H9 (cell line): ENCODE data around the gene GNPDA1. TPM values are rescaled to one million over a fixed set of nuclear protein-coding genes. Genes with fewer than 3 reads are reported as not detected.

Experiments
- DNase-seq: peaks from one replicate; pipeline ENCODE4 v3.0.0-alpha.2; 2017
- H2AFZ ChIP-seq: one replicate; pipeline ENCODE4 v1.6.1; 2013; ENCODE audit warnings: mild to moderate bottlenecking, low read length, control low read depth, moderate library complexity
- H2AK5ac ChIP-seq: 2 replicates; pipeline ENCODE4 v1.6.1; 2013; ENCODE audit warnings: low read length, control low read depth, mixed read lengths; ENCODE audit not compliant: insufficient read length
- H2BK120ac ChIP-seq: one replicate; pipeline ENCODE4 v1.6.1; 2013; ENCODE audit warnings: low read depth, mild to moderate bottlenecking, low read length, control low read depth, inconsistent platforms; ENCODE audit not compliant: poor library complexity, severe bottlenecking
- H2BK12ac ChIP-seq: 2 replicates; pipeline ENCODE4 v1.6.1; 2013; ENCODE audit warnings: low read length, control low read depth, mixed read lengths, low read depth; ENCODE audit not compliant: insufficient read length
- H2BK15ac ChIP-seq: 2 replicates; pipeline ENCODE4 v1.6.1; 2013; ENCODE audit warnings: low read depth, low read length, control low read depth
- H2BK20ac ChIP-seq: one replicate; pipeline ENCODE4 v1.6.1; 2013; ENCODE audit warnings: low read depth, mild to moderate bottlenecking, low read length, control low read depth, inconsistent platforms; ENCODE audit not compliant: poor library complexity, severe bottlenecking
- H2BK5ac ChIP-seq: 2 replicates; pipeline ENCODE4 v1.6.1; 2013; ENCODE audit warnings: low read length, control low read depth, mixed read lengths; ENCODE audit not compliant: insufficient read length
- H3K14ac ChIP-seq: 2 replicates; pipeline ENCODE4 v1.6.1; 2013; ENCODE audit warnings: low read length, control low read depth; ENCODE audit not compliant: insufficient read depth
- H3K18ac ChIP-seq: 2 replicates; pipeline ENCODE4 v1.6.1; 2013; ENCODE audit warnings: low read depth, mild to moderate bottlenecking, mixed read lengths, low read length, control low read depth; ENCODE audit not compliant: insufficient read length
- H3K23ac ChIP-seq: 2 replicates; pipeline ENCODE4 v1.6.1; 2013; ENCODE audit warnings: low read length, control low read depth, mixed read lengths, low read depth; ENCODE audit not compliant: insufficient read length
- H3K23me2 ChIP-seq: 2 replicates; pipeline ENCODE4 v1.6.1; 2013; ENCODE audit warnings: low read depth, mild to moderate bottlenecking, mixed read lengths, low read length, control low read depth; ENCODE audit not compliant: insufficient read length, poor library complexity, severe bottlenecking
- H3K27ac ChIP-seq: 2 replicates; pipeline ENCODE4 v1.5.1; 2013; ENCODE audit warnings: low read length, control low read depth, mixed read lengths, low read depth; ENCODE audit not compliant: insufficient read length
- H3K27me3 ChIP-seq: 2 replicates; pipeline ENCODE4 v1.6.1; 2013; ENCODE audit warnings: low read length, control low read depth, inconsistent platforms; ENCODE audit not compliant: insufficient read depth
- H3K4ac ChIP-seq: 2 replicates; pipeline ENCODE4 v1.6.1; 2013; ENCODE audit warnings: low read depth, mild to moderate bottlenecking, control low read depth, inconsistent platforms, low read length, moderate library complexity
- H3K4me1 ChIP-seq: 2 replicates; pipeline ENCODE4 v1.6.1; 2013; ENCODE audit warnings: low read length, control low read depth, inconsistent platforms; ENCODE audit not compliant: insufficient read depth
- H3K4me2 ChIP-seq: 2 replicates; pipeline ENCODE4 v1.6.1; 2013; ENCODE audit warnings: low read length, control low read depth, mixed read lengths; ENCODE audit not compliant: insufficient read length, insufficient read depth
- H3K56ac ChIP-seq: 2 replicates; pipeline ENCODE4 v1.6.1; 2013; ENCODE audit warnings: low read depth, mild to moderate bottlenecking, mixed read lengths, low read length, control low read depth; ENCODE audit not compliant: insufficient read length
- H3K79me1 ChIP-seq: 2 replicates; pipeline ENCODE4 v1.6.1; 2013; ENCODE audit warnings: low read depth, mild to moderate bottlenecking, moderate library complexity, low read length, control low read depth, inconsistent platforms; ENCODE audit not compliant: insufficient read depth, poor library complexity, severe bottlenecking
- H3K79me2 ChIP-seq: 2 replicates; pipeline ENCODE4 v1.6.1; 2013; ENCODE audit warnings: low read length, control low read depth, inconsistent platforms; ENCODE audit not compliant: insufficient read depth
- H3K9ac ChIP-seq: 2 replicates; pipeline ENCODE4 v1.6.1; 2013; ENCODE audit warnings: low read length, control low read depth, mixed read lengths; ENCODE audit not compliant: insufficient read length; ENCODE audit errors: extremely low read depth
- H3K9me3 ChIP-seq: one replicate; pipeline ENCODE4 v1.6.1; 2013; ENCODE audit warnings: low read depth, low read length, inconsistent platforms; ENCODE audit not compliant: control insufficient read depth
- H3T11ph ChIP-seq: one replicate; pipeline ENCODE4 v1.6.1; 2013; ENCODE audit warnings: mild to moderate bottlenecking, low read length, control low read depth, inconsistent platforms
- H4K20me1 ChIP-seq: one replicate; pipeline ENCODE4 v1.6.1; 2013; ENCODE audit not compliant: control insufficient read depth, insufficient read length, insufficient read depth
- H4K5ac ChIP-seq: 2 replicates; pipeline ENCODE4 v1.6.1; 2013; ENCODE audit warnings: low read depth, mild to moderate bottlenecking, mixed read lengths, low read length, control low read depth; ENCODE audit not compliant: insufficient read length
- H4K8ac ChIP-seq: replicated peaks from 2 replicates; pipeline ENCODE4 v1.6.1; 2013; ENCODE audit warnings: low read length, control low read depth, mixed read lengths, low read depth; ENCODE audit not compliant: insufficient read length
- H4K91ac ChIP-seq: 2 replicates; pipeline ENCODE4 v1.6.1; 2013; ENCODE audit warnings: low read depth, mild to moderate bottlenecking, moderate library complexity, mixed read lengths, low read length, control low read depth; ENCODE audit not compliant: insufficient read length
- H3K27ac Mint-ChIP-seq, 3 experiments: 2 replicates in 2 of 3; 3 replicates in 1 of 3; pipeline ENCODE4 v1.8.0; 2020 to 2021; ENCODE audit warnings: mixed read lengths in 3 of 3, mild to moderate bottlenecking in 1 of 3, moderate library complexity in 1 of 3
- H3K27me3 Mint-ChIP-seq: 2 replicates; pipeline ENCODE4 v1.8.0; 2021; ENCODE audit warnings: low read depth, mild to moderate bottlenecking, moderate library complexity, mixed read lengths
- H3K36me3 Mint-ChIP-seq, 3 experiments: 2 replicates in 2 of 3; 3 replicates in 1 of 3; pipeline ENCODE4 v1.8.0; 2020 to 2021; ENCODE audit warnings: low read depth in 3 of 3, mixed read lengths in 3 of 3; ENCODE audit not compliant: insufficient read depth in 1 of 3
- H3K4me1 Mint-ChIP-seq, 2 experiments: 2 replicates each; pipeline ENCODE4 v1.8.0; 2020; ENCODE audit warnings: mixed read lengths in 2 of 2
- H3K4me3 Mint-ChIP-seq, 2 experiments: 2 replicates in 1 of 2; 3 replicates in 1 of 2; pipeline ENCODE4 v1.8.0; 2020 to 2021; ENCODE audit warnings: mild to moderate bottlenecking in 2 of 2, mixed read lengths in 2 of 2, moderate library complexity in 1 of 2
- H3K9me3 Mint-ChIP-seq, 2 experiments: 2 replicates in 1 of 2; 3 replicates in 1 of 2; pipeline ENCODE4 v1.8.0; 2020; ENCODE audit warnings: mild to moderate bottlenecking in 2 of 2, mixed read lengths in 2 of 2, moderate library complexity in 1 of 2
- WGBS: extraction: QIAGEN DNeasy Blood & Tissue Kit; methylation state at CpG from one replicate; pipeline ENCODE4 v1.1.7; 2013; ENCODE audit warnings: missing lambda C conversion rate, low lambda C conversion rate, mixed read lengths; ENCODE audit not compliant: insufficient read length; ENCODE audit errors: extremely low coverage; 5-methylcytosine and 5-hydroxymethylcytosine counted together
- total RNA-seq: library from RNA; stranded (reverse); gene quantifications from 2 replicates; pipeline ENCODE4 v1.2.1, GENCODE V29; 2021
- TF ChIP-seq, protein P1 (sequence below): fragments of 200-600 bp; sonication (generic); conservative IDR thresholded peaks from 3 replicates; pipeline ENCODE4 v1.8.0; 2021; ENCODE audit warnings: antibody characterized with exemption, mild to moderate bottlenecking

GNPDA1 gene
- total RNA-seq, 1 experiment from 2014 or later: 66.8 TPM

DNA sequence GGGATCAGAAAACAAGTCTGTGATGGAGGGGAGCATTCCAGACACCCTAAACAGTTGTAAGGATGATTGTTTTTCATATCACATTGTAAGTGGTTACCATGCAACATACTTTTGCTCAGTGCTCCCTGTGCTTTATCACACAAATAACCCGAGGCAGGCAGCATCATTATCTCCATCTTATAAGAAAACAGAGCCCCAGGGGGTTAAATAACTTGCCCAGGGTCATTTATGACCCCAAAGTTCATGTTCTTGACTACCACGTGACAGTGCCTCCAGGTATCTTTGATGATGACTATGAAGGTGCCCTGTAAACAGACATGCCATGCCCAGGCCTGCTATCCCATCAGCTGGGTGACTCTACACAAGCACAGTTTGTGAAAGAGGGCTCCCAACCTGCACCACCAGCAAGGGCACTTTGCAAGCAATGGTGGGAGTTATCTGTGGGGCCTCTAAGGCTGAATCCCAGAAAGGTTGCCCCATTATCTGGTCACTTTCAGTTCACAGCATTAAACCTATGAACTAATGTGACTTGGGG lies 9.5 kb downstream of the GNPDA1 start:
- no peak overlapping the region for H3K4ac ChIP-seq
- H2AFZ ChIP-seq: no peak overlapping the region
- H3T11ph ChIP-seq: no peak overlapping the region
- Mint-ChIP-seq H3K36me3 (peaks cover 29 to 88% (median 76%) of the 10 kb centered on the region in 3 experiments; a peak in 6 of 7 replicates), H3K27me3 (no peaks in the 10 kb centered on the region), H3K4me1 (no peaks in the 10 kb centered on the region), H3K27ac (no peak overlapping the region), H3K9me3 (peaks cover 0 to 3% of the 10 kb centered on the region in 2 experiments; a peak in 1 of 5 replicates), H3K4me3 (no peak overlapping the region)
- H3K18ac ChIP-seq: no peak overlapping the region
- no peak overlapping the region for H2BK15ac ChIP-seq
- H2BK120ac ChIP-seq: no peak overlapping the region
- H3K79me2 ChIP-seq: no peaks in the 10 kb centered on the region
- no peaks in the 10 kb centered on the region for H3K27me3 ChIP-seq
- H3K14ac ChIP-seq: no peak overlapping the region
- H2BK12ac ChIP-seq: no peak overlapping the region
- H3K56ac ChIP-seq: no peak overlapping the region
- H3K9me3 ChIP-seq: no peaks in the 10 kb centered on the region
- H3K23ac ChIP-seq: no peak overlapping the region
- no peaks in the 10 kb centered on the region for H3K79me1 ChIP-seq
- no peak overlapping the region for H2AK5ac ChIP-seq
- H4K8ac ChIP-seq: no peak overlapping the region
- no CpG with 5 or more reads among the region's 2 CpGs for whole genome bisulfite sequencing
- no peak overlapping the region for H3K27ac ChIP-seq
- no peak overlapping the region for H2BK5ac ChIP-seq
- TF ChIP-seq, protein P1, sequence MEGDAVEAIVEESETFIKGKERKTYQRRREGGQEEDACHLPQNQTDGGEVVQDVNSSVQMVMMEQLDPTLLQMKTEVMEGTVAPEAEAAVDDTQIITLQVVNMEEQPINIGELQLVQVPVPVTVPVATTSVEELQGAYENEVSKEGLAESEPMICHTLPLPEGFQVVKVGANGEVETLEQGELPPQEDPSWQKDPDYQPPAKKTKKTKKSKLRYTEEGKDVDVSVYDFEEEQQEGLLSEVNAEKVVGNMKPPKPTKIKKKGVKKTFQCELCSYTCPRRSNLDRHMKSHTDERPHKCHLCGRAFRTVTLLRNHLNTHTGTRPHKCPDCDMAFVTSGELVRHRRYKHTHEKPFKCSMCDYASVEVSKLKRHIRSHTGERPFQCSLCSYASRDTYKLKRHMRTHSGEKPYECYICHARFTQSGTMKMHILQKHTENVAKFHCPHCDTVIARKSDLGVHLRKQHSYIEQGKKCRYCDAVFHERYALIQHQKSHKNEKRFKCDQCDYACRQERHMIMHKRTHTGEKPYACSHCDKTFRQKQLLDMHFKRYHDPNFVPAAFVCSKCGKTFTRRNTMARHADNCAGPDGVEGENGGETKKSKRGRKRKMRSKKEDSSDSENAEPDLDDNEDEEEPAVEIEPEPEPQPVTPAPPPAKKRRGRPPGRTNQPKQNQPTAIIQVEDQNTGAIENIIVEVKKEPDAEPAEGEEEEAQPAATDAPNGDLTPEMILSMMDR: no peak
- no peak overlapping the region for H3K9ac ChIP-seq
- H4K91ac ChIP-seq: no peak overlapping the region
- H4K5ac ChIP-seq: no peak overlapping the region
- no peaks in the 10 kb centered on the region for H3K23me2 ChIP-seq
- peaks cover 2% of the 10 kb centered on the region for H4K20me1 ChIP-seq
- no peak overlapping the region for H3K4me2 ChIP-seq
- no peaks in the 10 kb centered on the region for H3K4me1 ChIP-seq
- no peak for DNase-seq
- H2BK20ac ChIP-seq: no peak overlapping the region
